SK-N-MC (cell line): ENCODE results near the gene SFTPA2.
"Not testable (repeated sequence)": the region's sequence is repeated elsewhere in the genome, so short reads cannot be mapped to it uniquely, and the experiment has no call there.

Source experiments
- DNase-seq: peaks from one replicate; pipeline ENCODE4 v3.0.0-alpha.2; 2011; ENCODE audit warnings: low read depth, low spot score
- H3K27ac ChIP-seq: fragments of 200-600 bp; sonication (generic); 2 replicates; pipeline ENCODE4 v1.5.1; 2016; ENCODE audit warnings: mixed run types
- H3K36me3 ChIP-seq: fragments of 200-600 bp; sonication (generic); 2 replicates; pipeline ENCODE4 v1.6.1; 2017; ENCODE audit warnings: antibody characterized with exemption, low read length, mixed read lengths; ENCODE audit not compliant: insufficient read depth
- H3K4me3 ChIP-seq: fragments of 200-600 bp; sonication (generic); 2 replicates; pipeline ENCODE4 v1.5.1; 2016
- H3K9ac ChIP-seq: fragments of 200-600 bp; sonication (generic); 2 replicates; pipeline ENCODE4 v1.8.0; 2017; ENCODE audit warnings: mixed run types, mixed read lengths; ENCODE audit not compliant: insufficient read length
- H3K9me3 ChIP-seq: fragments of 200-600 bp; sonication (generic); 2 replicates; pipeline ENCODE4 v1.6.1; 2017; ENCODE audit warnings: low read depth, mild to moderate bottlenecking, antibody characterized with exemption, low read length, moderate library complexity, mixed read lengths
- EZH2 ChIP-seq: fragments of 200-600 bp; sonication (generic); IDR thresholded peaks from one replicate; pipeline ENCODE4 v1.6.1; 2017; ENCODE audit warnings: antibody characterized with exemption
- FOXP2 ChIP-seq: optimal IDR thresholded peaks from 2 replicates; pipeline ENCODE3; 2011; ENCODE audit warnings: mild to moderate bottlenecking, moderate library complexity; ENCODE audit not compliant: insufficient read depth; ENCODE audit errors: extremely low read length, control extremely low read depth
- POLR2AphosphoS5 ChIP-seq: IDR thresholded peaks from 2 replicates; pipeline ENCODE4 v1.6.1; 2012; ENCODE audit warnings: mild to moderate bottlenecking, low read depth, low read length, borderline replicate concordance

Gene SFTPA2

GRCh38 chr10:79509934-79510508 lies 50.2 kb downstream of the SFTPA2 start:
- H3K27ac ChIP-seq, H3K9me3 ChIP-seq, H3K36me3 ChIP-seq, DNase-seq, H3K9ac ChIP-seq, H3K4me3 ChIP-seq: not testable (repeated sequence)

- not testable (repeated sequence) for H3K4me3 ChIP-seq, H3K36me3 ChIP-seq, H3K9me3 ChIP-seq, DNase-seq, H3K27ac ChIP-seq, H3K9ac ChIP-seq
Measured at GRCh38 chr10:79509306-79509933, 50.8 kb downstream of the SFTPA2 start.

GRCh38 chr10:79508245-79508644 lies 52.0 kb downstream of the SFTPA2 start:
- not testable (repeated sequence) for H3K9ac ChIP-seq, H3K4me3 ChIP-seq, H3K9me3 ChIP-seq, DNase-seq, H3K36me3 ChIP-seq, H3K27ac ChIP-seq

GRCh38 chr10:79507440-79508167 lies 52.6 kb downstream of the SFTPA2 start:
- DNase-seq = no peak
- Histone ChIP-seq H3K4me3 (no peak overlapping the region), H3K9me3 (no peaks in the 10 kb centered on the region), H3K36me3 (no peaks in the 10 kb centered on the region), H3K27ac (no peak overlapping the region), H3K9ac (no peak overlapping the region)
- TF ChIP-seq FOXP2 = no peak
- TF ChIP-seq POLR2AphosphoS5 = no peak
- no peak for TF ChIP-seq EZH2
